ENCODE results near the gene LZIC.

Gene LZIC

DNA sequence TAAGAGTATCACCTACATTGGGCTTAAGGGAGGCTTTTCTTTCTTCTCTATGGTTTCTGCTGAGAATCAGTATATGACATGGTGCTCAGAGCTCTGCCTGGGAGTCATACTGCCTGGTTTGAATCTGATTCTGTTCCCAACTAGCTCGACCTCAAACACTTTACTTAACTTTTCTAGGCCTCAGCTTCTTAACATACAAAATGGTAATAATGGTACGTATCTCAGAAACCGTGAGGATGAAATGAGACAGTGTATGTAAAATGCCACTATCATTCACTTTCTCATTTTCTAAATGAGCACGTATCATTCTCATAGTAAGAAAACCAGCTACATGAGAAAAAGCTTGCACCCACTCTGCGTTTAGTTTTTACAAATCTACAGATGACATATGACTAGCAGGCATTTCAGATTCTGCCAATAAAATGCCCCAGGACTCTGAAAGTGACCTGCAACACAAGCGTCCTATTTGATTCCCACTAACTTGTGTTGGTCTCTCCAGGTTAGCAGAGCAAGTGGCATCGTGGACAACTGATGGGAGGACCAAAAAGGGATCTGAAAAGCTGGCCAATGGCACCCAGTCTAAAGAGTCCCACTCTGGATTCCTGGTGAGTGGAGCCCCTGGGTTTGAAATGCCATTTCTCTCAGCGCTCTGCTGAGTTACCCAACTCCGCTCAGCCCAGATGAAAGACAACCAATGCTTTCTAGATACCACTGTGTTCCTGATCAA is 39.2 kb downstream of the LZIC start:
- peaks cover 4 to 72% (median 29%) of the 10 kb centered on the region in 5 donors for H3K4me1 ChIP-seq (ENCODE audit: control insufficient read depth in 5 of 5, insufficient read depth in 5 of 5, low read length in 5 of 5)
- no peak overlapping the region for H3K4me3 ChIP-seq (ENCODE audit: low read depth in 1 of 5, low read length in 5 of 5)
- H3K27ac ChIP-seq (ENCODE audit: low read depth, low read length), result peak overlapping the region; percentile 13
- no peak overlapping the region for H3K9ac ChIP-seq (ENCODE audit: low read length in 5 of 5)
- H3K36me3 ChIP-seq (ENCODE audit: control insufficient read depth in 5 of 5, insufficient read depth in 5 of 5, low read length in 5 of 5), result no peaks in the 10 kb centered on the region
- no peaks in the 10 kb centered on the region for H3K27me3 ChIP-seq (ENCODE audit: control insufficient read depth in 5 of 5, insufficient read depth in 4 of 5, low read length in 5 of 5)
- H3K9me3 ChIP-seq (ENCODE audit: control insufficient read depth in 5 of 5, low read length in 5 of 5), result no peaks in the 10 kb centered on the region

DNA sequence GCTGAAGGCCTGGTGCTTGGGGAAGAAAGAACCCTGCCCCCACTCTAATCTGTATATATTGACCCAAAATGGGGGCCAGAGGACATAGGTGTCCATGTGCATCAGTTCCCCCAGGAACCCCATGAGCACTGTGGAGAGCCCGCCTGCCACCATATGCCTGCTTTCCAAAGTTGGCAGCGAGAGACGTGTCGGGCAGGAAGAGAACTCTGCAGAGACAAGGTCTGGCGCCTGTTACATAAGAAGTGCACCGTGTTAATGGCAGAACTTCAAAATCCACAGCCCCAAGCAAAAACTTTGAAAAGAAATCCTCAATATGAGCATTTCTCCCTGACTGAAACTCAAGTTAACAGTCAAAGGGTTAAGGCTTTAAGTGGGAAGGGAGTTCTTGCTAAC is 41.1 kb downstream of the LZIC start:
- H3K4me3 ChIP-seq (ENCODE audit: low read depth in 1 of 5, low read length in 5 of 5), result peak overlapping the region in 1 of 5 donors; percentile 0
- peak overlapping the region; percentile 39 for H3K27ac ChIP-seq (ENCODE audit: low read depth, low read length)
- no peaks in the 10 kb centered on the region for H3K36me3 ChIP-seq (ENCODE audit: control insufficient read depth in 5 of 5, insufficient read depth in 5 of 5, low read length in 5 of 5)
- H3K27me3 ChIP-seq (ENCODE audit: control insufficient read depth in 5 of 5, insufficient read depth in 4 of 5, low read length in 5 of 5), result no peaks in the 10 kb centered on the region
- peaks cover 4 to 60% (median 25%) of the 10 kb centered on the region in 5 donors for H3K4me1 ChIP-seq (ENCODE audit: control insufficient read depth in 5 of 5, insufficient read depth in 5 of 5, low read length in 5 of 5)
- H3K9me3 ChIP-seq (ENCODE audit: control insufficient read depth in 5 of 5, low read length in 5 of 5), result no peaks in the 10 kb centered on the region
- H3K9ac ChIP-seq (ENCODE audit: low read length in 5 of 5), result no peak overlapping the region

DNA sequence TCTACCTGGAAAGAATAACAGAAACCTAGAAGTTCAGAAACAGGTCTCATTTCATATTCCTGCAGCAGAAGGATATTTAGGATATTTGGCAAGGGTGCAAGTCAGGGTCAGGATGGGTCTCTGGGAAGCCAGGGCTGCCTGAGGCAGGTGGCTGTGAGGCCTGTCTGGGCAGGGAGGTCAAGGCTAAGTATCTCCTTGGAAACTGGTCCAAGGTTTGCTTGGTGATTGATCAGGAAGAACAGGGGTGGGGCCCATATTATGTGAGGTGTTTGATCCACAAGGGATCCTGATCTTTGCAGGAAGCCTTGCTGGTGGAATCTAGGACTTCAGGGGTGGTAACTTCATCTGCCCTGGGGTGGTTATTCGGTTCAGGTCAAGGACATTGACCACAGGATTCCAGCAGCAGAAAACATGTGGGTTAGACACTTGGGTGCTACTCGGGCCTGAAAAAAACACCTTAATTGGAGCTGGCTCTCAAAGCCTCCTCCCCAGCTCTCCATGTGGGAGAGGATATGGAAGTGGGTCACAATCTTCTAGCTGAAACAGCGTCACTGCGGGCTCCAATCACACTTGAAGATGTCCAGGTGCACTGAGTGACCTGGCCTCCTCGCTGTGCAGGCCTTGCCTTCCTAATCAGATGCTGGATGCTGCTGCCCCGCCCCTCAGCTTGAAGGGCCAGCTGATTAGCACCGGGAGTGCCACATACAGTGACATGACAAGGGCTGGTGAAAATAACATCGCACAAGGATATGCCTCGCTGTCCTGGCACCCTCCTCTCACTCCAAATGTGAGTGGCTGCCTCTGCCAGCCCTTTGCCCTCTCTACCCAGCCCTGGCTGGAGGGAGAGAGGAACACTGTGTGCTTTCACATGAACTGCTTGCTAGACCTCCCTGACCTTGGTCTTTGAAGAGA is 41.8 kb downstream of the LZIC start:
- H3K4me1 ChIP-seq (ENCODE audit: control insufficient read depth in 5 of 5, insufficient read depth in 5 of 5, low read length in 5 of 5), result peaks cover 4 to 55% (median 25%) of the 10 kb centered on the region in 5 donors
- no peaks in the 10 kb centered on the region for H3K36me3 ChIP-seq (ENCODE audit: control insufficient read depth in 5 of 5, insufficient read depth in 5 of 5, low read length in 5 of 5)
- peak overlapping the region in 2 of 5 donors; percentile 33 to 40 for H3K9ac ChIP-seq (ENCODE audit: low read length in 5 of 5)
- H3K27ac ChIP-seq (ENCODE audit: low read depth, low read length), result peak overlapping the region; percentile 39
- no peaks in the 10 kb centered on the region for H3K9me3 ChIP-seq (ENCODE audit: control insufficient read depth in 5 of 5, low read length in 5 of 5)
- no peaks in the 10 kb centered on the region for H3K27me3 ChIP-seq (ENCODE audit: control insufficient read depth in 5 of 5, insufficient read depth in 4 of 5, low read length in 5 of 5)
- peak overlapping the region in 2 of 5 donors; percentile 36 to 43 for H3K4me3 ChIP-seq (ENCODE audit: low read depth in 1 of 5, low read length in 5 of 5)

DNA sequence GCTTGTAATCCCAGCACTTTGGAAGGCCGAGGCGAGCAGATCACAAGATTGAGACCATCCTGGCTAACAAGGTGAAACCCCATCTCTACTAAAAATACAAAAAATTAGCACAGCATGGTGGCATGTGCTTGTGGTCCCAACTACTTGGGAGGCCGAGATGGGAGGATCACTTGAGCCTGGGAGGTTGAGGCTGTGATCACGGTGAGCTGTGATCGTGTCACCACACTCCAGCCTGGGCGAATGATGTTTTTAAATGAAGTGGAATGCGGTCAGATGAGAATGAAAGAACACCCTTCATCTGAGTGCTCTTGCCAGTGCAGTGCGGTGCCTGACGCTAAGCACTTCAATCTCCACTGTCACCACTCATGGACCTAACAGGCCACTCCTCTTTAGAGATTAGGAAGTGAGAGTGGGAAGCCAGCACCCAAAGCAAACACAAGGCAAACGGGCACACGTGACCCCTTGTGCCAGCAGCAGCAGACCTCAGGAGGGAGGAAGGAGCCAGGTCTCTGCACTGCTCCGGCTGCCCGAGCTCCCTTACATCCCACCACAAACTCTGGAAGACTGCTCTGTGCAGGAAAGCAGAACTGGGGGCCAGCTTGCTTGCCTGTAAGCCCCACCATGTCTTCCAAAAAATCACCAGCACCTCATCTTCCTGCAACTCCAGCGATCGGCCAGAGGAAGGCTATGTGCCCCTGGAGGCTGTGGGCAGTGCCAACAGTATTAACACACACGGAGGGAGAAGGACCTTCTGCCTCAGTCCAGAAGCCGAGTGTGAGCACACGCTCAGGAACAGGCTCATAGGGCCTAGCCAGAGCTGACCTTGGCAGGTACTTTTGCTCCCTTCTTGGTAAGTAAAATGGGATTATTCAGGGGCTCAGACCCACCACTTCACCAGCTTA is 42.8 kb downstream of the LZIC start:
- Histone ChIP-seq H3K27ac (ENCODE audit: low read depth, low read length) (peak overlapping the region; percentile 34), H3K4me3 (ENCODE audit: low read depth in 1 of 5, low read length in 5 of 5) (peak overlapping the region; percentile 13 to 47 (median 36))

DNA sequence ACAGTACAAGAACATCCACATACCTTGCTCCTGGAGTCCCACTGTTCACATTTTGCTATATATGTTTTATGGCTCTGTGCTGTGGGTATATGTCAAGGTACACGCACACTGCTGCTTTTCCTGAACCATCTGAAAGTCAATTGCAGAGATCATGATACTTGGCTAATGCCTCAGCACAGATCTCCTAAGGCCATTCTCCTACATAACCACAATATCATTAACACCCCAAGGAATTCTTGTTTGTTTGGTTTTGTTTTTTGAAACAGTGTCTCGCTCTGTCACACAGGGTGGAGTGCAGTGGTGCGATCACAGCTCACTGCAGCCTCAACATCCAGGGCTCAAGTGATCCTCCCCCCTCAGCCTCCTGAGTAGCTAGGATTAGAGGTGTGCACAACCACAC is 49.1 kb downstream of the LZIC start:
- Histone ChIP-seq H3K9ac (ENCODE audit: low read length in 5 of 5) (no peak overlapping the region), H3K27ac (ENCODE audit: low read depth, low read length) (peak overlapping the region; percentile 63), H3K4me3 (ENCODE audit: low read depth in 1 of 5, low read length in 5 of 5) (no peak overlapping the region), H3K27me3 (ENCODE audit: control insufficient read depth in 5 of 5, insufficient read depth in 4 of 5, low read length in 5 of 5) (no peaks in the 10 kb centered on the region), H3K4me1 (ENCODE audit: control insufficient read depth in 5 of 5, insufficient read depth in 5 of 5, low read length in 5 of 5) (peaks cover 0 to 63% (median 21%) of the 10 kb centered on the region in 5 donors), H3K36me3 (ENCODE audit: control insufficient read depth in 5 of 5, insufficient read depth in 5 of 5, low read length in 5 of 5) (peaks cover 0 to 7% (median 3%) of the 10 kb centered on the region in 5 donors), H3K9me3 (ENCODE audit: control insufficient read depth in 5 of 5, low read length in 5 of 5) (no peaks in the 10 kb centered on the region)

More for the DNA sequence above, 42.8 kb downstream of the LZIC start:
- H3K36me3 ChIP-seq (ENCODE audit: control insufficient read depth in 5 of 5, insufficient read depth in 5 of 5, low read length in 5 of 5), result no peaks in the 10 kb centered on the region
- H3K9me3 ChIP-seq (ENCODE audit: control insufficient read depth in 5 of 5, low read length in 5 of 5), result no peaks in the 10 kb centered on the region
- peaks cover 4 to 59% (median 25%) of the 10 kb centered on the region in 5 donors for H3K4me1 ChIP-seq (ENCODE audit: control insufficient read depth in 5 of 5, insufficient read depth in 5 of 5, low read length in 5 of 5)
- H3K9ac ChIP-seq (ENCODE audit: low read length in 5 of 5), result peak overlapping the region in 3 of 5 donors; percentile 33 to 40 (median 38)
- no peaks in the 10 kb centered on the region for H3K27me3 ChIP-seq (ENCODE audit: control insufficient read depth in 5 of 5, insufficient read depth in 4 of 5, low read length in 5 of 5)

DNA sequence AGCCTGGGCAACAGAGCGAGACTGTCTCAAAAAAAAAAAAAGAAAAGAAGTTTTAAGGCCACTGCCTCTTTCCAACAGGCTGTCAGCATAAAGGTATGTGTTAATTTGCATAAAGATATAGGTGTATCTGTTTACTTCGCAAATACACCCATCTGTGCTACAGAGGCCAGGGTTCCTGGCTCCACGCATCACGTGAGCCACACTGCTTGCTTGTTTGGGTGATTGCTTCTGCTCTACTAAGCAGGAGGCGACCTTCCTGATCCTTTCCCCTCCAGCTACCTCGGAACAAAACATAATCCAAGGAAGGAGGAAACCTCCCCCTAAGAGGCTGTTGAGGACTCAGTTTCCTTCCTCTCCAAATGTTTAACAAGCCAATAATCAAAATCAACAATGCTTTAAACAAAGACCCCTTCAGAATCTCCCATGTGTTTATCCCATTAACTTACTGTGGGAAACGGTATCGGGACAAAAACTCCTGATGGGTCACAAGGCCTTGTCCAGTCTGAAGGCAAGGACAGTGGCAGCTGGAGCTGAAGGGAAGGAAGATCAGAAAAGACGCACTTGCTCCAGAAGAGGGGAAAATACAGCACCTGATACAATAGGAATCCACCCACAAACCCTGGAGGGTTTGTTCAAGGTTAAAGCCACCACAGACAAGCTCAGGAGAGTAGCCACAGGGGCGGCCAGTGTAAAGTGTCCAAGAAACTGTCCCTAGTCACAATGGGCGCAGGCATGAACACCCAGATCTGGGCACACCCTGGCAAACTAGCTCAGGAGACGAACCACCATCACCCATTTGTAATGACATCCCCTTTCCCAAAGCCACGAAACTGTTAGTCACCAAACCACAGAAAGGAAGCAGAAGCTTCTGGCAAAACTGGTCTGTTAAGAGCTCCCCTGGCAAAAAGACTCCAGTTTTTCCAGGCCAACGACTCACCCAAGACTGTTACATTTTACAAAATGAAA is 50.3 kb downstream of the LZIC start:
- H3K9me3 ChIP-seq (ENCODE audit: control insufficient read depth in 5 of 5, low read length in 5 of 5), result no peaks in the 10 kb centered on the region
- H3K27ac ChIP-seq (ENCODE audit: low read depth, low read length), result peak overlapping the region; percentile 63
- peaks cover 0 to 70% (median 25%) of the 10 kb centered on the region in 5 donors for H3K4me1 ChIP-seq (ENCODE audit: control insufficient read depth in 5 of 5, insufficient read depth in 5 of 5, low read length in 5 of 5)
- peak overlapping the region in 1 of 5 donors; percentile 1 for H3K4me3 ChIP-seq (ENCODE audit: low read depth in 1 of 5, low read length in 5 of 5)
- no peaks in the 10 kb centered on the region for H3K27me3 ChIP-seq (ENCODE audit: control insufficient read depth in 5 of 5, insufficient read depth in 4 of 5, low read length in 5 of 5)
- H3K36me3 ChIP-seq (ENCODE audit: control insufficient read depth in 5 of 5, insufficient read depth in 5 of 5, low read length in 5 of 5), result peaks cover 0 to 9% (median 6%) of the 10 kb centered on the region in 5 donors
- no peak overlapping the region for H3K9ac ChIP-seq (ENCODE audit: low read length in 5 of 5)

DNA sequence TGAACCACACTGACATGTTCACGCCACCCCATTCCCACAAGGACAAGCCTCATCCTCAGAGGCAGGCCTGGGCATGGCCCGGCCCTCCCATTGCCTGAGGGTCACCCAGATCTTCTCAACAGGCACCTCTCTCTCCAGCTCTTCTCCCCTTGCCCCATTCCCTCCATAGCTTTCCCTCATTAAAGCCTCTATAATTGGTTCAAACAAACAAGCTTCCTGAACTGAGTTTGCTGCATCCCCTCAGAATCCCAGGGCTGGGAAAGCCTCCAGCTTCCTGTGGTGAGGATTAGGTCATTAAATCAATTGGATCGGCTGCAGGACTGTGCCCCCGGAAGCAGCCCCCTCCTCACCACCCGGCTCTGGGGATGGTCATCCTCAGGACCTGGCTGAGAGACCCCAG is 52.0 kb downstream of the LZIC start:
- H3K27ac ChIP-seq (ENCODE audit: low read depth, low read length), result peak overlapping the region; percentile 77
- peaks cover 0 to 79% (median 25%) of the 10 kb centered on the region in 5 donors for H3K4me1 ChIP-seq (ENCODE audit: control insufficient read depth in 5 of 5, insufficient read depth in 5 of 5, low read length in 5 of 5)
- no peaks in the 10 kb centered on the region for H3K27me3 ChIP-seq (ENCODE audit: control insufficient read depth in 5 of 5, insufficient read depth in 4 of 5, low read length in 5 of 5)
- no peaks in the 10 kb centered on the region for H3K9me3 ChIP-seq (ENCODE audit: control insufficient read depth in 5 of 5, low read length in 5 of 5)
- peaks cover 0 to 19% (median 14%) of the 10 kb centered on the region in 5 donors for H3K36me3 ChIP-seq (ENCODE audit: control insufficient read depth in 5 of 5, insufficient read depth in 5 of 5, low read length in 5 of 5)
- H3K4me3 ChIP-seq (ENCODE audit: low read depth in 1 of 5, low read length in 5 of 5), result no peak overlapping the region
- peak overlapping the region in 1 of 5 donors; percentile 23 for H3K9ac ChIP-seq (ENCODE audit: low read length in 5 of 5)

DNA sequence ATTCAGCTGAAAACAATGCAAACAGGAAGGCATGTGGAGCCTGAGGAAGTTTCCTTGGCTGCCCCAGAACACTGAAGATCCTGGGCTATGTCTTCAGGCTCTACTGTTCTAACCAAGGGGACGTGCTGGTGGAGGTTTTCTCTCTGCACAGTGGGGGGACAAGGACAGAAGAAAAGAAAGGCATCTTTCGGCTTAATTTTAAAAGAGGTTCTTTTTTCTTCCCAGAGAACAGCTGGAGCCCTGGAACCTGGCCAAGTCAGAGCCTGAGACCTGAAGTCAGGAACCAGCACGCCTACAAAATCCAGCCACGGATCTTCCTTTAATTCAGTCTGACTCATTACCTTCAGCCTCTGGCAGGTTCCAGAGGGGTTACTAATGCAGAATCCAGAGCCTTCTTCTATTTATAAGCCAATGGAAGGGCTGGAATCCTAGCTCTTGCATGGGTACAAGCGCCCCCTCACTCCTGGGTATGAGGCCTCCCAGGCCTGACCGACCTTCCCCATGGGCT is 52.9 kb downstream of the LZIC start:
- H3K27me3 ChIP-seq (ENCODE audit: control insufficient read depth in 5 of 5, insufficient read depth in 4 of 5, low read length in 5 of 5), result no peaks in the 10 kb centered on the region
- H3K9me3 ChIP-seq (ENCODE audit: control insufficient read depth in 5 of 5, low read length in 5 of 5), result no peaks in the 10 kb centered on the region
- H3K4me3 ChIP-seq (ENCODE audit: low read depth in 1 of 5, low read length in 5 of 5), result no peak overlapping the region
- H3K4me1 ChIP-seq (ENCODE audit: control insufficient read depth in 5 of 5, insufficient read depth in 5 of 5, low read length in 5 of 5), result peaks cover 0 to 78% (median 25%) of the 10 kb centered on the region in 5 donors
- H3K27ac ChIP-seq (ENCODE audit: low read depth, low read length), result peak overlapping the region; percentile 77
- no peak overlapping the region for H3K9ac ChIP-seq (ENCODE audit: low read length in 5 of 5)
- H3K36me3 ChIP-seq (ENCODE audit: control insufficient read depth in 5 of 5, insufficient read depth in 5 of 5, low read length in 5 of 5), result peaks cover 0 to 21% (median 14%) of the 10 kb centered on the region in 5 donors

Measured in subcutaneous abdominal adipose tissue (tissue), 5 donors.